ENCODE measurements around the gene RHOF. TPM values are rescaled to one million over a fixed set of nuclear protein-coding genes. Genes with fewer than 3 reads are reported as not detected.
A peak's percentile ranks its signal among the peaks of the same experiment; 100 is the strongest.
"Not testable (repeated sequence)": the region's sequence is repeated elsewhere in the genome, so short reads cannot be mapped to it uniquely, and the experiment has no call there.

Gene RHOF
- total RNA-seq, 1 donor from 2014 or later = 2.3 TPM

DNA sequence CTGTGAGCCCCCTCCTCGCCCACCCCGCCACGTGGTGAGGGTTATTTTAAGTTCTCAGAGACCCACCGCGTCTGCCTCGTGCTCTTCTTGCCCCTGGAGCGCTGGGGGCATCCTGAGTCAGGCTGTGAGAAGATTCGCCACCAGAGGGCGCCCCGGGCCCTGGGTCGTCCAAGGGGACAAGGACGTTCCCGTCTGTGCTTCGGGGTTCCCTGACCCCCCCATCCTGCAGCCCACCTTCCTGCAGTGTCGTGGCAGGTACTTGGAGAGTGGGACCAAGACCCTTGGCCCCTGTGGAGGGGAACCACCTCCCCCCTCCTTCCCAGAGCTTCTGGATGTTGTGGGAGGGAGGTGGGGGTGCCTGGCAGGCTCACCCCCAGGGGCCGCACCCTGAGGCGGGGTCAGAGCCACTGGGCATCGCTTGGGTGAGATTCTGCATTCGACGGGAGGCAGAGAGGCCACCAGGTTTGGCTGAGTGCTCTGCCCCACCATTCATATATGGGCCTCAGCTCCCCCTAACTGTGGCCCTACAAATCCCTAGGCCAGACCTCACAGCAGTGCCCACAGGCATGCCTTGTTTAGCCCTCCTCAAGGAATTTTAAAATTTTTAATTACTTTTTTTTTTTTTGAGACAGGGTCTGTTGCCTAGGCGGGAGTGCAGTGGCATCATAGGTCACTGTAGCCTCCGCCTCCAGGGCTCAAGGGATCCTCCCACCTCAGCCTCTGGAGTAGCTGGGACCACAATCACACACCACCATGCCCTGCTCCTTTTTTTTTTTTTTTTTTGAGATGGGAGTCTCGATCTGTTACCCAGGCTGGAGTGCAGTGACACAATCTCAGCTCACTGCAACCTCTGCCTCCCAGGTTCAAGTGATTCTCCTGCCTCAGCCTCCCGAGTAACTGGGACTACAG lies 17.0 kb downstream of the RHOF start:
- peak in 1 of 2 donors; percentile 66 for DNase-seq (ENCODE audit: low read depth in 2 of 2)

DNA sequence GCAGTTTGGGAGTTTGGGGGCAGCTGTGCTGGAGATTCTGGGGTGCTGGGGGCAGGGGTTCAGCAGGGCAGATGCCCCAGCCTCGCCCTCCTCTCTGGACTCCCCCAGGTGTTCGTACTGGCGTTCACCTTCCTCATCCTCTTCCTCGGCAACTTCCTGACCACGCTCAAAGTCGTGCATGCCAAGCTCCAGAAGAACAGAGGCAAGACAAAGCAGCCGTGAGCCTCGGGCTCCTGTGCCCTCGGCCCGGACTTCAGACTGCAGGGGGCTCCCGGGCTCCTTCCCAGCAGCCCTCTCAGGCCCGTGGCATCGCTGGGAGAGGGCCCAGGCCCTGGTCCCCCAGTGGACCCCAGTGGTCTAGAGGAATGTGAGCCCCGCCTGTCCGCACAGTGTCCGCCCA lies 18.0 kb downstream of the RHOF start:
- no peak for DNase-seq (ENCODE audit: low read depth in 2 of 2)

DNA sequence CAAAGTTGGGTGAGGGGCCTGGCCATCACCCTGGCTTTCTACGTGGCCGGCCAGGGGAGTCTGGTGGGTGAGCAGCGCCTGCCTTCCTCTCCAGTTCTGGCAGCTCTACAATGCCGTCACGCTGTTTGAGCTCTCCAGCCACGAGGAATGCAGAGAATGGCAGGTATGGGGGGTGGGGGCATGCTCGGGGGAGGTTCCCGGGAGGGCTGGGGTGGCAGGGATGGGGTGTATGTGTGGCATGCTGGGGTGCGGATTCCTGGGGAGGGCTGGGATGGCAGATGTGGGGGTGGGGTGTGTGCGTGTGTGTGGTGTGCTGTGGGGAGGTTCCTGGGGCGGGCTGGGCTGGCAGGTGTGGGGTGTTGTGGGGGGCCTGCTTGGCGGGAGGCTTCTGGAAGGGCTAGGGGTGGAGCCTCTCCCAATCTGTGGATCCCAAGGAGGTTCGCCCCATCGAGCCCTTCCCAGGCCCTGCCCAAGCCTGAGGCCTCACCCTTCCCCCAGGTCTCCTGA lies 18.5 kb downstream of the RHOF start:
- DNase-seq (ENCODE audit: low read depth in 2 of 2) = no peak

DNA sequence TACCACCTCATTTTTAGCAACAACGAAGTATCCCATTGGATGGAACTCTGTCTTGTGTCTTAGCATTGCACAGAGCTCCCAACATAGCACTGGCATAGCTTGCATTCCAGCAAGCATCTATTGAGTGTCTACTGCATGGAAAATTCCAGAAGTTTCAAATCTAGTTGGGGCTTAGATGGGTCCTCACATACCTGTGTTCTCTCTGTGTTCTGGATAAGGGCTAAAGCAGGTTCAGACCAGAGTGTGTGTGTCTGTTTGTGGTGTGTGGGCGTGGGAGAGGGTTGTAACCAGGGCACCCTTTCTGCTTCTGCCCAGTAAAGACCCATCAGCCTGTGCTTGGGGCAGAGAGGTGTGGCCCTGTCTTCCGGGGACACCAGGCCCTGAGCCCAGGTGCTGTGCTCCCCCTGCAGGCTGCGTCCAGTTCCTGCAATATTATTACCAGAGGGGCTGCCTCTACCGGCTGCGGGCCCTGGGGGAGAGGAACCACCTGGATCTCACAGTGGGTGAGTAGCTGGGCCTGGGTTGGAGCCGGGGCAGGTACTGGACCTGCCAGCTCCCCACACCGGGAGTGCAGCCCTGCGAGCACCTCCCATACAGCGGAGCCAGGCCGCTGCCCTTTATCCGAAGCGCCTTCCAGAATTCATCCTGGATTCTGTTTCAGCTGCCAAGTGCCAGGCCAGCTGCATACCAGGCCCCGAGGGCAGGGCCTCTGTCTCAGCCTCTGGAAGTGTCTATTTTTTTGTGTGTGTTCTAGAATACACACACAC lies 20.3 kb downstream of the RHOF start:
- DNase-seq (ENCODE audit: low read depth in 2 of 2) = peak in 1 of 2 donors; percentile 50

DNA sequence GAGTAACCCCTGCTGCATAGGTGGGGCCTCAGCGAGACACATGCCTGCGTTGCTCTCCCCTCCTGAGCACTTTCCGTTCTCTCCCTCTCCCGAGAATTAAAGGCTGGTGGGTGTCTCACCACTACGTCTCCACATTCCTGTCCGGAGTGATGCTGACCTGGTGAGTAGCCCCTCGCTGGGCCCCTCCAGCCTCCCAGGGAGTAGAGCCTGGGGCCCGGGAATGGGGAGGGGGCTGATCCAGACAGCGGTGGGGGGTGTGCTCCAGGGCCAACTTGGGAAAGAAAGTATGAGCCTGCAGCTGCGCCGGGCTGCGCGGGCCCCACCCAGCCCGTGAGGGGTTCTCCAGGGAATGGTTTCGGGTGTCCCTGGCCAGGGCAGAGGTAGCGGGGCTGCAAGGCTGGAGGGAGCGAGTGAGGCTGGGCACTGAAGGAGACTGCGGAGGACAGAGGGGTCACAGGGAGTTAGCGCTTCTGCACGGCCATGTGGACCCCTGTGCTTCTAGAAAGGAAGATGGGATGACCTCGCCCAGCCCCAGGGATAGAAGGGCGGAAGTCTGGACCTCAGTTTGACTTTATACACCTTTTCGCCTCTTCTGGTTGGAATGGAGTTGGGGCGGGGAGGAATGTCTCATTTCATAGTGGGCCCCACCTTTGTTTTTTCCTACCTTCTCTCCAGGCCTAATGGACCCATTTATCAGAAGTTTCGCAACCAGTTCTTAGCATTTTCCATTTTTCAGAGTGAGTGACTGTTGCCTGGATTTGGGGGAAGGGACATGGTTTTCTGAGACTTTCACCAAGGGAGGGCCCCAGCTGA lies 22.5 kb downstream of the RHOF start:
- DNase-seq (ENCODE audit: low read depth in 2 of 2) = no peak

DNA sequence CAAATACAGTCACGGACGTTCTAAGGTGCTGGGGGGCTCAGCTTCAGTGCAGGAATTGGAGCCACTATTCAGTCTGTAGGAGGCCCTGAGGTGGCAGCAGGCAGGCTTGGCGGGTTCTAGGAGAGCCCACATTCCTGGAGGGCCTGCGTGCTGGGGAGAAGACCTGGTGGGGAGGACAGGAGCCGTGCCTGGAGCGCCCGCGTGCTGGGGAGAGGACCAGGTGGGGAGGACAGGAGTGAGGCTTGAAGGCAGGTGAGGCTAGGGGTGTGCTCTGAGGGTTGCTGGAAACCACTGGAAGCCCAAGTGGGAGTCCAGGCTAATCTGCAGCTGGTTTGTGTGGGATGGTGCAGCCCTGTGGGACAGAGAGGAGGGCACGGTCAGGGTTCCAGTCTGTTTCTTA lies 23.1 kb downstream of the RHOF start:
- no peak for DNase-seq (ENCODE audit: low read depth in 2 of 2)

DNA sequence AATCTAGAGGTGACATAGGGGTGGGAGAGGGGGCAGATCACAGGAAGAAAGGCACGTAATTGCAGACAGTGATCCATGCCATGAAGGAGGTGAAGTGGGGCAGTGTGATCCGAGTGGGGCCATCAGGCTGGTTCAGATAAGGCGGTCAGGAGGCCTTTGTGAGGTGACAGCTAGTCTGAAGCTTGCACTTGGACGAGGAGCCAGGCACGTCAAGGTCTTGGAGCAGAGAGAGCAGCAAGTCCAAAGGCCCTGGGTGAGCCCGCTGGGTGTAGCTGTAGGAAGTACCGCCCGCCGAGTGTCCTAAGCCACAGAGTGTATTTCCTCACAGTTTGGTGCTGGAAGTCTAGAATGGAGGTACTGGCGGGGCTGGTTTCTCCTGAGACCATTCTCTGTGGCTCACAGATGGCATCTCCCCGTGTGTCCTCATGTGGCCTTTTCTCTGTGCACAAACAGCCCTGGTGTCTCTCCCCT lies 23.6 kb downstream of the RHOF start:
- DNase-seq (ENCODE audit: low read depth in 2 of 2) = no peak

DNA sequence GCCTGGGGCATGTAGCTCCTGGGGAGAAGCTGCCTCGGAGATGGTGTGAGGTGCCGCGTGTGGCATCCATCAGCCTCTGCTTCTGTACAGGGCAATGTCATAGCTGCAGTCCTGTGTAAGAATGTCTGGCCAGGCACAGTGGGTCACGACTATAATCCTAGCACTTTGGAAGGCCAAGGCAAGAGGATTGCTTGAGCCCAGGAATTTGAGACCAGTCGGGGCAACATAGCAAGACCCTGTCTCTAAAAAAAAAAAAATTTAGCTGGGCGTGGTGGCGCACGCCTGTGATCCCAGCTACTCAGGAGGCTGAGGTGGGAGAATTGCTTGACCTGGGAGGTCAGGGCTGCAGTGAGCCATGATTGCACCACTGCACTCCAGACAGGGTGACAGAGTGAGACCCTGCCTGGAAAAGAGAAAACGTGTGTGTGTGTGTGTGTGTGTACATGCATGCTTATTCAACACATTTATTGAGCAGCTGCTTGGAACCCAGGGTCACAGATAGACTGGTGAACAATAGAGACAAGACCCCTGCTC lies 24.1 kb downstream of the RHOF start:
- DNase-seq (ENCODE audit: low read depth in 2 of 2) = no peak

DNA sequence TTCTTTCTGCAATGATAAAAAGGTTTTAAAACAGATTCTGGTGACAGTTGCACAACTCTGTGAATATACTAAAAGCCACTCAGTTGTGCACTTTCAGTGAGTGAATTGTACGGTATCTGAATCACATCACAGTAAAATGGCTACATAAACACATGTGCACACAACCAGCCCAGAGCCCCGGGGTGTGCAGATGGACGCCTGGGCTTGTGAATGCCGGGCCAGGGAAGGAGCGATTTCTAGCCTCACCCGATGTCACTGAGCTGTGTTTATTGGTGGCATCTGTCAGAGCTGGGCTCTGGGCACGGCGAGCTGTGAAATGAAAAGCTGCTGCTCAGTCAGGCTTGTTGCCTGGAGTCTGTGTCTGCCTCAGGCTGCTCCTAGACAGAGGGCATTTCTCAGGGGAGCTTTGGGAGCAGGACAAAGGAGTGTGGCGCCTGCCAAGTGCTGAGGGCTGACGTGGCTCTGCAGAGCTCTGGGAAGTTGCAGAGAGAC lies 25.9 kb downstream of the RHOF start:
- DNase-seq (ENCODE audit: low read depth in 2 of 2) = no peak

DNA sequence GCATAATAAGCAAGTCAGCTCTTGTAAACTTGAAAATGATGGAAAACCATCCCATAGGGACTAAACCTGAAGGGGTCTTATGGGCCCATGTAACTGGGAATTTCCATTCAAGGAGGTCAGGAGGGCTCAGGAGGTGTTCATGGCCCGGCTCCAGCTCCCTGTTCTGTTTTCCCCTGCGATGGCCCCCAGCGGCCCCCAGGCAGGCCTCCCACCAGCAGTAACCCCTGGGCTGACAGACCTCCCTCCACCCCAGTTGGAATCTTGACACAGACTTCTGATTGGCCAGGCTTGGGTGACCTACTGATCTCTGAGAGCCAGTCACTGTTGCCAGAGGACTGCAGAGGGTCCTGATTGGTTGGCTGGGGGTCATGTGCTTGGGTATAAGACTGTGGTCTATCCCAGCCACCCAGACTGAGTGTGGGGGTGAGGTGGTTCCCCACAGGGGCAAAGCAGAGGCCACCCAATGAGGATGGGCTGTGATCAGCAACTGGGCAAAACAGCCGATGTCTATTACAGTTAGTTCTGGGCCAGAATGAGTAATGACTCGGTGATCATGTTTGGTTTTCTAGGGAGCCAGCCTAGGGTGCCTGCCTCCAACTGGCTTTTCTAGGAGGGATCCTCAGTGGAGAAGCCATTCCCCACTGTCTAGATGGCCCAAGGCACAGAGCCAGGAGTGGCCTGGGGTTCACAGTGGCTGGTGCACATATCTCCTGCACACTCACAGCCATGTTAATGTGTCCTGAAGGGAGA lies 27.0 kb downstream of the RHOF start:
- DNase-seq (ENCODE audit: low read depth in 2 of 2) = no peak

DNA sequence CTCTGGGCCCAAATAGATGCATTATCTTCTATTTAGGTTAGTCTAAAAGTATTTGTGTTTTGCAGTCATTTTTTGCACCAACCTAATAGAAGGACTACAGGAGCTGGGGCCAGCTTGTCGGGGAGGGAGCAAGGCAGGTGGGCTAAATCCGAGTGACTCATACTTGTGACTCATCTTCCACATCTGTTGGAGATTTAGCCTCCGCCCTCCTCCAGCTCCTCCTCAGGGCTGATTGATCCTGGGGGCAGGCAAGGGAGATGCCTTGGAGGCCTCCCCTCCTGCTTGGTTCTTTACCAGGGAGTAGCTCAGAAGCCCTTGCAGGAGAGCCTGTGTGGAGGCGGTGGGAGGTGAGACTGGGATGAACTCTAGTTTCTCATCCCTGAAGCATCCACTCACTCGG lies 27.9 kb downstream of the RHOF start:
- peak in 1 of 2 donors; percentile 46 for DNase-seq (ENCODE audit: low read depth in 2 of 2)

DNA sequence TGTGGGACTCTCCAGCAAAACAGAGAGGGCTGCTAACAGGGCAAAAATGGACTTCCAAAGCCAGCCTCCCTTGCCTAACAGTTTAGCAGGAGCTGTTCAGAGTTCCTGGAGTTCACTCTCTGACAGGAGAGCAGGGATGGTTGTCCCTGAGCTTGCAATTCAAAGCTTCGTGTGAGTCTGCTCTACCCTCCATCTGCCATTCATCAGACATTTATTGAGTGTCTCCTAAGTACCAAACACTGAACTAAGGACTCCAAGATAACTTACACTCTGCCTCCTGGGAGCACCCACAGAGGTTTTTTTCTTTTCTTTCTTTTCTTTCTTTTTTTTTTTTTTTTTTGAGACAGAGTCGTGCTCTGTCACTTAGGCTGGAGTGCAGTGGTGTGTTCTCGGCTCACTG lies 28.7 kb downstream of the RHOF start:
- DNase-seq (ENCODE audit: low read depth in 2 of 2) = no peak

DNA sequence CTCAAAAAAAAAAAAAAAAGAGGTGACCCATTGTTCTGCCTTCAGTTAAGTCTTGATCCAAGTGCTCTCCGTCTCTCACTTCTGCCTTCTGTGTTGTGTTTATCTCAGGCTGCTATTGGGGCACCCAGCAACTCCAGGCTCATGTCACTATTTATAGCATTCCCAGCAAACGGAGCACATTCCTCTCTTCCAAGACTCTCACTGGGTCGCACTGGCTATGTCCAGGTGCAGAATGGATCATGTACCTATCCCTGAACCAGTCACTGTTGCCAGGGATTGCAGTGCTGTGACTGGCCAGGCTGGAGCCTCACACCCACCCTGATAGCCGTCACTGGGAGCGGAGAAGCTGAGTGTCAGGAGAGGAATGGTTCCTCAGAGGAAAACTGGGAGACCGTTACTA lies 31.2 kb downstream of the RHOF start:
- no peak for DNase-seq (ENCODE audit: low read depth in 2 of 2)

DNA sequence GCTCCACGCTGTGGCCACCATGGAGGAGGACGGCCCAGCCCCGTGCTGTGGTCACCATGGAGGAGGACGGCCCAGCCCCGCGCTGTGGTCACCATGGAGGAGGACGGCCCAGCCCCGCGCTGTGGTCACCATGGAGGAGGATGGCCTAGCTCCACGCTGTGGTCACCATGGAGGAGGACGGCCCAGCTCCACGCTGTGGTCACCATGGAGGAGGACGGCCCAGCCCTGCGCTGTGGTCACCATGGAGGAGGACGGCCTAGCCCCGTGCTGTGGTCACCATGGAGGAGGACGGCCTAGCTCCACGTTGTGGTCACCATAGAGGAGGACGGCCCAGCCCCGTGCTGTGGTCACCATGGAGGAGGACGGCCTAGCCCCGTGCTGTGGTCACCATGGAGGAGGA lies 35.0 kb downstream of the RHOF start:
- not testable (repeated sequence) for DNase-seq (ENCODE audit: low read depth in 2 of 2)

DNA sequence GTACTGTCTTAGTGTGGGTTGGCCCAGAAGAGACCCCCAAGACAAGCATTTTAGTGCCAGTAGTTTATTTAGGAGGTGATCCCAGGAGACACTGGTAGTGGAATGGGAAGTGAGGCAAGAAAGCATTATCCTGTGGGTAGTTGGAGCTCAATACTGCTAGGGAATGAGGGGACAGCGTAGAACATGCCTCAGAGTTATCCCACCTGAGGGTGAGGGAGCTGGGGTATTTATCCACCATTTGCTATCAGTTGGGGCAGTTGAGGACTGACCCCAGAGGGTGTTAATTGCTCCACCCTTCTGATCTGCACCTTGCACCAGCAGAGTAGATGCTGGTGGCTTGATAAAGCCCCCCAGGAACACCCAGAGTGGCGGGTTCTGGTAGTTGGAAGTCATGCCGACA lies 37.9 kb downstream of the RHOF start:
- no peak for DNase-seq (ENCODE audit: low read depth in 2 of 2)

DNA sequence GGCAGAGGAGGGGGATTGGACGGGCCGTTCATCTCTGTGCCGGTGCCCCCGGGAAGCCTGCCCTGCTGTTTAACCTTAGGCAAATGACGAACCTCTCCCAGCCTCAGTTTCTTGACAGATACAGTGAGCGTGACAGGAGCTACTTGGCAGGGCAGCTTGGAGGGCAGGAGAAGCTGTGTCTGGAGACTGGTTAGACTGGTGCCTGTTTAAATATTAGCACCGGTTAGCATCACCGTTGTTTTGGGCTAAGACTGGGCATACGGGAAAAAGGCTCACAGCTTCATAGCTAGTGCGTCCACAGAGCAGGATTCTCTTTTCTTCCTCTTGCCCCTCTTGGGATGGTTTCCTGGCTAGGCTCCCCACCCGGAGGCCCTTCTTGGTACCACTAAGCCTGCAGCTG lies 38.7 kb downstream of the RHOF start:
- no peak for DNase-seq (ENCODE audit: low read depth in 2 of 2)

DNA sequence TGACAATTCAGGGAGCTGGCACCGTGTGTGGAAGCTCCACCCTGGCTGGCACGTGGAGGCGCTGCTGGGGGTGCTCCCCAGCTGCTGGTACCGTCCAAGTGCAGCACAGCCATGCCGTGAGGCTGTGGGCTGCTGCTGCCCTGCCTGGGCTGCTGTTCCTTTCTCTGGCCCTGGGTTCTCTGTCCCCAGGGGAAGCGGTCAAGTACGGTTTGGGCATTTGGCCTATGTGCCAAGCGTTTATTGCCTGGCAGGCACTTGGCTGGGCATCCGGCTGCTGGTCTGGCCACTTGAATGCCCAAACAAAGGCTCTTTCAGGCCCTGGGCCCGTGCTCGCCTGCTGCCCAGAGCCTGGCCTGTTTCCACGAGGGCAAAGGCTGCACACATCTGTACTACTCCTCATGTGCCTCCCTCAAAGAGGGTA lies 39.6 kb downstream of the RHOF start:
- DNase-seq (ENCODE audit: low read depth in 2 of 2) = no peak

DNA sequence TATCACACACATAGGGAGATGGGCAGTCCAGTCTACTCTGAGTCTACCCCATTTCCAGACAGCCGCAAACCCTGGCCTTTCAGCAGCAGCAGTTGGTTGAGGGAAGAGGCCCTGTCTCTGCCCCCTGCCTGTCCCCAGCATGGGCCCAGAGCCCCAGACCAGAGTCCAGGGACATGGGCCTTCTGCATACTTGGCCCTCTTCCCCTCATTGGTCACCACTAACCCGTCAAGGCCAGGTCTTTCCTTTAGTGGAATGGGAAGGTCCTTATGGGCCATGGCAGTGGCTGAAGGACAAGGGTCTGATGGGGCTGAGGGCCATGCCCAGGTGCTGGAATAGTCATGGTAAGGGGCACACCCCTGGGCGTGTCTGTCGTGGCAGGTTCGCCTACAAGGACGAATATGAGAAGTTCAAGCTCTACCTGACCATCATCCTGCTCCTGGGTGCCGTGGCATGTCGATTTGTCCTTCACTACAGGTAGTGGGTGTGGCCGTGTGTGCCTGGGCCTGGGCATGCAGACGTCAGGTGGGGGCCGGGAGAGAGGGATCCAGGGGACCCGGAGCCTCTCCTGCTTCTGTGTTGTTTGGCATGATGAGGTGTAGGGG lies 41.6 kb downstream of the RHOF start:
- no peak for DNase-seq (ENCODE audit: low read depth in 2 of 2)

DNA sequence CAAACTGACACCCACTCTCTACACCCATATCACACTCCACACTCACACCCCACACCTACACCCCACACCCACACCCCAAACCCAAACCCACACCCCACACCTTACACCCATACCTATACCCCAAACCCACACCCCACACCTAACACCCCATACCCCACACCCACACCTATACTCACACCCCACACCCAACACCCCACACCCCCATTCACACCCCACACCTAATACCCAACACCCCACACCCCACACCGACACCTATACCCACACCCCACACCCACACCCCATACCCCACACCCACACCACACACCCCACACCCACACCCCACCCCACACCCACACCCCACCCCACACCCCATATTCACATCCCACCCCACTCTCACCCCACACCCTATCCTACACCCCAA lies 42.5 kb downstream of the RHOF start:
- DNase-seq (ENCODE audit: low read depth in 2 of 2) = no peak

DNA sequence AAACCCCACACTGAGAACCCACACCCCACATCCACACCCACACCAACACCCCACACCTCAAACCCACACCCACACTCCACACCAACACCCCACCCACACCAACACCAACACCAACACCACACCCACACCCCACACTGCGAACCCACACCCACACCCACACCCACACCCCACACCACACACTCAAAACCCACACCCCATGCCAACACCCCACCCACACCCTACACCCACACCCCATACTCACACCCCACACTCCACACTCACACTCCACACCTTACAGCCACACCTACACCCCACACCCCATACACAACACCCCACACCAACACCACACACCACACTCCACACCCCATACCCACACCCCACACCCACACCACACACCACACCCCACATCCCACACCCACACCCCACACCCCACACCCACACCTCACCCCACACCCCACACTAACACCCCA lies 43.0 kb downstream of the RHOF start:
- DNase-seq (ENCODE audit: low read depth in 2 of 2) = no peak
